GM12865 (cell line): ENCODE data around the gene ADK.

Experiments
- DNase-seq: peaks from one replicate; pipeline ENCODE4 v3.0.0; 2010; ENCODE audit warnings: low read depth
- H3K4me3 ChIP-seq: 2 replicates; pipeline ENCODE4 v1.5.1; 2011; ENCODE audit warnings: mild to moderate bottlenecking, low read depth, low read length, control low read depth
- CTCF ChIP-seq: IDR thresholded peaks from 2 replicates; pipeline ENCODE4 v1.5.1; 2011; ENCODE audit warnings: low read length, control low read depth, low read depth, inconsistent platforms; ENCODE audit not compliant: insufficient read depth; ENCODE audit errors: missing control alignments

The ADK gene

DNA sequence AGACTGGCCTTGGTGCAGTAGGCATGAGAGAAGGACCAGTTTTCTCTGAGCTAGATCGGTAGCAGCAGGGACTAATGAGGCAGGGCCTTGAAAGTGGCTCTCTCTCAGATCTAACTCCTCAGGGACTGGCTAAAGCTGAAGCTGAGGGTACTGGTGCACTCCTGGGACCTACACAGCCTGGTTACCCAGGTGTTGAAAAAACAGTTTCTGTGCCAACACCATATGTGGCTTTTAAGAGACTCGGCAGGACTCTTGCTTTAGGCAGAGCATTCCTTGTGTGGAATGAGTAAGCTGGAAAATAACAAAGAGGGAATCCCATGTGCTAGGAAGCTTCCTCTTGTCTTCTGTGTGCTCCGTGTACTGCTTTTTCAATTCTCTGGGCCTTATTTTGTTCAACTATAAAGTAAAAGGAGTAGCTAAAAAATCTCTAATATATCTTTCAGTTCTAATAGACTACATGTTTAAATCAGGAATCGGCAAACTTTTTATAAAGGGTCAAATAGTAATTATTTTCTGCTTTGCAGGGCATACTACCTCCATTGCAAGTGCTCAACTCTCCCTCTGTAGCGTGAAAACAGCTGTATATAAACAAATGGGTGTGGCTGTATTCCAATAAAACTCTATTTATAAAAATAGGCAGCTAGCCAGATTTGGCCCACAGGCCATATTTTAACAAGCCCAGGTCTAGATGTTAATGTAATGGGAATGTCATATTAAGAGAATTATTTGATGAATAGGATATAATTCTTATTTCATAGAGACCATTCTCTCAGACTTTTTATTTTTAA lies 489.3 kb downstream of the ADK start:
- no peak overlapping the region for H3K4me3 ChIP-seq
- TF ChIP-seq CTCF, result no peak
- DNase-seq, result peak; percentile 63

- TF ChIP-seq CTCF, result no peak
- DNase-seq, result no peak
Observed at GRCh38 chr10:74641659-74642058, 490.6 kb downstream of the ADK start.

GRCh38 chr10:74642901-74643595 lies 492.0 kb downstream of the ADK start:
- no peak for TF ChIP-seq CTCF
- no peak overlapping the region for H3K4me3 ChIP-seq
- no peak for DNase-seq

More at GRCh38 chr10:74641659-74642058, 490.6 kb downstream of the ADK start:
- no peak overlapping the region for H3K4me3 ChIP-seq

- DNase-seq, result no peak
- TF ChIP-seq CTCF, result no peak
- H3K4me3 ChIP-seq, result no peak overlapping the region
Observed at GRCh38 chr10:74643596-74643975, 492.6 kb downstream of the ADK start.

DNA sequence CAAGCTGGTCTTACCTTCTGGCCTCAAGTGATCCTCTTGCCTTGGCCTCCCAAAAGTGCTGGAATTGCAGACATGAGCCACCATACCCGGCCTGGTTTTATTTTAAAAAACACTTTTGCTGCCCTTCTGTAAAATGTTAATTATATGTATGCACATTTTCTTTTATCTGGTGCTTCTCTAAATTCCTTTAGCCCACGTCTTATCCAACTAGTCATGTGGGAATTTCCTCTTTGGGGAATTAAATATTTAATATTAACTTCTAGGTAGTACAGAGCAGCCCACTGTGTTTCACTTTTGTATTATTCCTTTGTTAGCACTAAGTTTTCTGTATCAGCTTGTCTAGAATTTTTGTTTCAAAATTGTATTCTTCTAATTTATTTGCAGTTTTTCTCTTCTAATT lies 493.7 kb downstream of the ADK start:
- no peak for DNase-seq
- no peak overlapping the region for H3K4me3 ChIP-seq
- no peak for TF ChIP-seq CTCF

GRCh38 chr10:74645692-74646091 lies 494.7 kb downstream of the ADK start:
- DNase-seq, result no peak
- TF ChIP-seq CTCF, result no peak
- no peak overlapping the region for H3K4me3 ChIP-seq
